ENCODE results near the gene RNF2. TPM values are rescaled to one million over a fixed set of nuclear protein-coding genes. Genes with fewer than 3 reads are reported as not detected.

Gene RNF2
- total and polyA plus RNA-seq, 4 donors, result 2.9 to 17.3 (median 4.9) TPM

GRCh38 chr1:185108321-185108720 is 63.0 kb downstream of the RNF2 start:
- no peak overlapping the region for H3K9ac ChIP-seq (ENCODE audit: low read depth in 1 of 2, low read length in 2 of 2)
- TF ChIP-seq REST (IDR thresholded peaks at IDR 0.05) (no peak), GABPA (IDR thresholded peaks at IDR 0.05 in 1 of 2, conservative IDR thresholded peaks at IDR 0.05 in 1 of 2) (no peak), HNF4A (conservative IDR thresholded peaks at IDR 0.05) (no peak), HNF4G (IDR thresholded peaks at IDR 0.05) (no peak), MAX (IDR thresholded peaks at IDR 0.05) (no peak), TAF1 (conservative IDR thresholded peaks at IDR 0.05) (no peak), RAD21 (IDR thresholded peaks at IDR 0.05) (no peak), JUND (IDR thresholded peaks at IDR 0.05) (no peak), YY1 (IDR thresholded peaks at IDR 0.05) (no peak), SP1 (IDR thresholded peaks at IDR 0.05) (no peak), FOXA2 (IDR thresholded peaks at IDR 0.05) (no peak), ATF3 (IDR thresholded peaks at IDR 0.05) (no peak)
- TF ChIP-seq, protein P1, sequence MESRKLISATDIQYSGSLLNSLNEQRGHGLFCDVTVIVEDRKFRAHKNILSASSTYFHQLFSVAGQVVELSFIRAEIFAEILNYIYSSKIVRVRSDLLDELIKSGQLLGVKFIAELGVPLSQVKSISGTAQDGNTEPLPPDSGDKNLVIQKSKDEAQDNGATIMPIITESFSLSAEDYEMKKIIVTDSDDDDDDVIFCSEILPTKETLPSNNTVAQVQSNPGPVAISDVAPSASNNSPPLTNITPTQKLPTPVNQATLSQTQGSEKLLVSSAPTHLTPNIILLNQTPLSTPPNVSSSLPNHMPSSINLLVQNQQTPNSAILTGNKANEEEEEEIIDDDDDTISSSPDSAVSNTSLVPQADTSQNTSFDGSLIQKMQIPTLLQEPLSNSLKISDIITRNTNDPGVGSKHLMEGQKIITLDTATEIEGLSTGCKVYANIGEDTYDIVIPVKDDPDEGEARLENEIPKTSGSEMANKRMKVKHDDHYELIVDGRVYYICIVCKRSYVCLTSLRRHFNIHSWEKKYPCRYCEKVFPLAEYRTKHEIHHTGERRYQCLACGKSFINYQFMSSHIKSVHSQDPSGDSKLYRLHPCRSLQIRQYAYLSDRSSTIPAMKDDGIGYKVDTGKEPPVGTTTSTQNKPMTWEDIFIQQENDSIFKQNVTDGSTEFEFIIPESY (IDR thresholded peaks at IDR 0.05), result no peak
- H3K36me3 ChIP-seq (ENCODE audit: control insufficient read depth in 4 of 4, insufficient read depth in 3 of 4, low read depth in 1 of 4, low read length in 3 of 4), result no peaks in the 10 kb centered on the region
- no peak overlapping the region for H3K4me3 ChIP-seq (ENCODE audit: low read depth in 1 of 3, low read length in 3 of 3)
- DNase-seq (ENCODE audit: low spot score), result no peak
- H3K9me3 ChIP-seq (ENCODE audit: control insufficient read depth in 4 of 4, low read length in 3 of 4), result peaks cover 3 to 14% (median 5%) of the 10 kb centered on the region in 4 donors
- H3K4me1 ChIP-seq (ENCODE audit: control insufficient read depth in 4 of 4, insufficient read depth in 4 of 4, low read length in 3 of 4), result no peaks in the 10 kb centered on the region
- H3K27me3 ChIP-seq (ENCODE audit: control insufficient read depth in 4 of 4, insufficient read depth in 4 of 4, low read length in 3 of 4), result no peaks in the 10 kb centered on the region
- no peak overlapping the region for H3K27ac ChIP-seq (ENCODE audit: low read depth in 1 of 2, low read length in 2 of 2)

GRCh38 chr1:185110145-185110544 is 64.8 kb downstream of the RNF2 start:
- Histone ChIP-seq H3K9ac (ENCODE audit: low read depth in 1 of 2, low read length in 2 of 2) (no peak overlapping the region), H3K4me1 (ENCODE audit: control insufficient read depth in 4 of 4, insufficient read depth in 4 of 4, low read length in 3 of 4) (no peaks in the 10 kb centered on the region), H3K36me3 (ENCODE audit: control insufficient read depth in 4 of 4, insufficient read depth in 3 of 4, low read depth in 1 of 4, low read length in 3 of 4) (no peaks in the 10 kb centered on the region), H3K9me3 (ENCODE audit: control insufficient read depth in 4 of 4, low read length in 3 of 4) (peaks cover 3 to 14% (median 5%) of the 10 kb centered on the region in 4 donors), H3K4me3 (ENCODE audit: low read depth in 1 of 3, low read length in 3 of 3) (no peak overlapping the region), H3K27ac (ENCODE audit: low read depth in 1 of 2, low read length in 2 of 2) (no peak overlapping the region), H3K27me3 (ENCODE audit: control insufficient read depth in 4 of 4, insufficient read depth in 4 of 4, low read length in 3 of 4) (no peaks in the 10 kb centered on the region)
- no peak for DNase-seq (ENCODE audit: low spot score)
- no peak for TF ChIP-seq FOXA2 (IDR thresholded peaks at IDR 0.05)
- TF ChIP-seq FOXA1 (IDR thresholded peaks at IDR 0.05), result no peak
- TF ChIP-seq HNF4G (IDR thresholded peaks at IDR 0.05), result no peak
- no peak for TF ChIP-seq TAF1 (conservative IDR thresholded peaks at IDR 0.05)
- TF ChIP-seq JUND (IDR thresholded peaks at IDR 0.05), result no peak
- TF ChIP-seq ATF3 (IDR thresholded peaks at IDR 0.05), result no peak
- no peak for TF ChIP-seq NR2F2 (IDR thresholded peaks at IDR 0.05)
- no peak for TF ChIP-seq SP1 (IDR thresholded peaks at IDR 0.05)
- TF ChIP-seq, protein P2, sequence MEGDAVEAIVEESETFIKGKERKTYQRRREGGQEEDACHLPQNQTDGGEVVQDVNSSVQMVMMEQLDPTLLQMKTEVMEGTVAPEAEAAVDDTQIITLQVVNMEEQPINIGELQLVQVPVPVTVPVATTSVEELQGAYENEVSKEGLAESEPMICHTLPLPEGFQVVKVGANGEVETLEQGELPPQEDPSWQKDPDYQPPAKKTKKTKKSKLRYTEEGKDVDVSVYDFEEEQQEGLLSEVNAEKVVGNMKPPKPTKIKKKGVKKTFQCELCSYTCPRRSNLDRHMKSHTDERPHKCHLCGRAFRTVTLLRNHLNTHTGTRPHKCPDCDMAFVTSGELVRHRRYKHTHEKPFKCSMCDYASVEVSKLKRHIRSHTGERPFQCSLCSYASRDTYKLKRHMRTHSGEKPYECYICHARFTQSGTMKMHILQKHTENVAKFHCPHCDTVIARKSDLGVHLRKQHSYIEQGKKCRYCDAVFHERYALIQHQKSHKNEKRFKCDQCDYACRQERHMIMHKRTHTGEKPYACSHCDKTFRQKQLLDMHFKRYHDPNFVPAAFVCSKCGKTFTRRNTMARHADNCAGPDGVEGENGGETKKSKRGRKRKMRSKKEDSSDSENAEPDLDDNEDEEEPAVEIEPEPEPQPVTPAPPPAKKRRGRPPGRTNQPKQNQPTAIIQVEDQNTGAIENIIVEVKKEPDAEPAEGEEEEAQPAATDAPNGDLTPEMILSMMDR (IDR thresholded peaks at IDR 0.05; ENCODE audit: low read depth, low read length, missing input control), result no peak
- TF ChIP-seq YY1 (IDR thresholded peaks at IDR 0.05), result no peak
- TF ChIP-seq EGR1 (IDR thresholded peaks at IDR 0.05; ENCODE audit: low read depth in 2 of 2), result no peak
- no peak for TF ChIP-seq REST (IDR thresholded peaks at IDR 0.05)
- TF ChIP-seq, protein P1 (IDR thresholded peaks at IDR 0.05), result no peak
- no peak for TF ChIP-seq RAD21 (IDR thresholded peaks at IDR 0.05)
- no peak for TF ChIP-seq HNF4A (conservative IDR thresholded peaks at IDR 0.05)
- TF ChIP-seq MAX (IDR thresholded peaks at IDR 0.05), result no peak

Measured in liver (tissue), 9 donors.